Measurements from ENCODE around the gene TAMM41.

GRCh38 chr3:11826628-11827265, 19.9 kb downstream of the TAMM41 start:
- TF ChIP-seq, protein P1, sequence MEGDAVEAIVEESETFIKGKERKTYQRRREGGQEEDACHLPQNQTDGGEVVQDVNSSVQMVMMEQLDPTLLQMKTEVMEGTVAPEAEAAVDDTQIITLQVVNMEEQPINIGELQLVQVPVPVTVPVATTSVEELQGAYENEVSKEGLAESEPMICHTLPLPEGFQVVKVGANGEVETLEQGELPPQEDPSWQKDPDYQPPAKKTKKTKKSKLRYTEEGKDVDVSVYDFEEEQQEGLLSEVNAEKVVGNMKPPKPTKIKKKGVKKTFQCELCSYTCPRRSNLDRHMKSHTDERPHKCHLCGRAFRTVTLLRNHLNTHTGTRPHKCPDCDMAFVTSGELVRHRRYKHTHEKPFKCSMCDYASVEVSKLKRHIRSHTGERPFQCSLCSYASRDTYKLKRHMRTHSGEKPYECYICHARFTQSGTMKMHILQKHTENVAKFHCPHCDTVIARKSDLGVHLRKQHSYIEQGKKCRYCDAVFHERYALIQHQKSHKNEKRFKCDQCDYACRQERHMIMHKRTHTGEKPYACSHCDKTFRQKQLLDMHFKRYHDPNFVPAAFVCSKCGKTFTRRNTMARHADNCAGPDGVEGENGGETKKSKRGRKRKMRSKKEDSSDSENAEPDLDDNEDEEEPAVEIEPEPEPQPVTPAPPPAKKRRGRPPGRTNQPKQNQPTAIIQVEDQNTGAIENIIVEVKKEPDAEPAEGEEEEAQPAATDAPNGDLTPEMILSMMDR (IDR thresholded peaks at IDR 0.05), result no peak
- no peak for TF ChIP-seq POLR2A (IDR thresholded peaks at IDR 0.05)
